Activated naive CD4-positive, alpha-beta T cell (primary cell): Measurements from ENCODE around the gene KRT71.

Experiments used
- DNase-seq, 4 experiments: peaks; one replicate each; lab custom pipeline; 2025; lab: John Stamatoyannopoulos, UW

Gene KRT71

GRCh38 chr12:52539083-52539820 is 13.7 kb downstream of the KRT71 start:
- DNase-seq, result no peak

- no peak for DNase-seq
These were observed 15.8 kb downstream of the KRT71 start for GRCh38 chr12:52537101-52537500.

GRCh38 chr12:52535574-52535973 is 17.4 kb downstream of the KRT71 start:
- DNase-seq, result no peak

- DNase-seq, result no peak
These were observed 18.5 kb downstream of the KRT71 start for GRCh38 chr12:52534482-52534881.

- DNase-seq, result no peak
These were observed 19.1 kb downstream of the KRT71 start for GRCh38 chr12:52533686-52534470.

GRCh38 chr12:52532636-52533035 is 20.3 kb downstream of the KRT71 start:
- no peak for DNase-seq

GRCh38 chr12:52531566-52532300 is 21.2 kb downstream of the KRT71 start:
- no peak for DNase-seq

- no peak for DNase-seq
These were observed 22.0 kb downstream of the KRT71 start for GRCh38 chr12:52530905-52531304.

GRCh38 chr12:52530366-52530765 is 22.6 kb downstream of the KRT71 start:
- DNase-seq, result no peak

- DNase-seq, result no peak
These were observed 23.1 kb downstream of the KRT71 start for GRCh38 chr12:52529846-52530245.

- no peak for DNase-seq
These were observed 23.5 kb downstream of the KRT71 start for GRCh38 chr12:52529417-52529816.

GRCh38 chr12:52528641-52529143 is 24.3 kb downstream of the KRT71 start:
- no peak for DNase-seq

GRCh38 chr12:52527121-52527800 is 25.7 kb downstream of the KRT71 start:
- no peak for DNase-seq

- DNase-seq, result no peak
These were observed 26.4 kb downstream of the KRT71 start for GRCh38 chr12:52526511-52526951.

- no peak for DNase-seq
These were observed 27.1 kb downstream of the KRT71 start for GRCh38 chr12:52525661-52526499.

- DNase-seq, result no peak
These were observed 27.9 kb downstream of the KRT71 start for GRCh38 chr12:52524898-52525591.

GRCh38 chr12:52524241-52524897 is 28.6 kb downstream of the KRT71 start:
- no peak for DNase-seq

- no peak for DNase-seq
These were observed 29.1 kb downstream of the KRT71 start for GRCh38 chr12:52523824-52524223.

- DNase-seq, result no peak
These were observed 30.5 kb downstream of the KRT71 start for GRCh38 chr12:52522346-52523011.
